Stomach (tissue), 4 donors: ENCODE results near the gene R3HDM1.

Source experiments
- CTCF ChIP-seq, 7 experiments: fragments of 450-650 bp in 4 of 7; fragments of 200-600 bp in 3 of 7; sonication (generic) in 3 of 7; IDR thresholded peaks; one replicate each; pipeline ENCODE4 v1.5.1; 2016 to 2019; ENCODE audit warnings: antibody characterized with exemption in 7 of 7, control low read depth in 2 of 7, mild to moderate bottlenecking in 1 of 7
- EP300 ChIP-seq: sonication (generic); formaldehyde crosslinking; IDR thresholded peaks from one replicate; pipeline ENCODE4 v1.6.1; 2017; ENCODE audit warnings: antibody characterized with exemption
- POLR2A ChIP-seq, 4 donors: fragments of 450-650 bp; IDR thresholded peaks; one replicate each; pipeline ENCODE4 v1.6.1; 2016; ENCODE audit warnings: antibody characterized with exemption in 4 of 4, control low read depth in 2 of 4, mild to moderate bottlenecking in 1 of 4, moderate library complexity in 1 of 4
- POLR2AphosphoS5 ChIP-seq, 3 donors: sonication (generic); formaldehyde crosslinking; IDR thresholded peaks; one replicate each; pipeline ENCODE4 v1.6.1; 2016; ENCODE audit warnings: antibody characterized with exemption in 3 of 3

- TF ChIP-seq CTCF (IDR thresholded peaks at IDR 0.05) (no peak), POLR2A (IDR thresholded peaks at IDR 0.05) (no peak), POLR2AphosphoS5 (IDR thresholded peaks at IDR 0.05) (no peak), EP300 (no peak)
These were observed 105.7 kb downstream of the R3HDM1 start for GRCh38 chr2:135636982-135637381.
